ENCODE results near the gene CIAO2B. TPM values are rescaled to one million over a fixed set of nuclear protein-coding genes. Genes with fewer than 3 reads are reported as not detected.

CIAO2B gene
- total RNA-seq, 2 donors from 2014 or later, result 80.2 to 159 TPM

DNA sequence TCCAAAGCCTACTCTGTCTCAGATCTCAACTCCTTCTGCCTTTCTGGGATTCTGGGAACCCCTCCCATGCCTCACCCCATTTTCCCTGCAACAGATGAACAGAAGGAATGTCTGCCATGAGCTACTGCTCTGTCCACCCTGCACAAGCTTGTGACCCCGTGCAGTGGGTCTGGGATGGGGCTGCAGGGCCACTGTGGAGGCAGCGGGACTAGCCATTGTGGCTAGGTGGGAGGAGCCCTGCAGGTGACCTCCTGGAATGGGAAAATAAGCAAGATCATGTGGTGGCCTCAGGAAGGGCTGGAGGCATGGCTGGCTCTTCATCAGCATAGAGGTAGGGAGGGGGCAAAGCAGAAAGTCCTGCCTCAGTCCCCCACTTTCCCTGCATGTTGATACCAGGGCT lies 40.1 kb downstream of the CIAO2B start:
- 77% methylated on average over 2 of the region's 2 CpGs for WGBS
- intact Hi-C loops (cut with DNase I), result loop anchor here (5.0 kb wide), 1 partner anchor 263 kb away; the partner anchor contains the start of genes FBXL8 and TRADD

DNA sequence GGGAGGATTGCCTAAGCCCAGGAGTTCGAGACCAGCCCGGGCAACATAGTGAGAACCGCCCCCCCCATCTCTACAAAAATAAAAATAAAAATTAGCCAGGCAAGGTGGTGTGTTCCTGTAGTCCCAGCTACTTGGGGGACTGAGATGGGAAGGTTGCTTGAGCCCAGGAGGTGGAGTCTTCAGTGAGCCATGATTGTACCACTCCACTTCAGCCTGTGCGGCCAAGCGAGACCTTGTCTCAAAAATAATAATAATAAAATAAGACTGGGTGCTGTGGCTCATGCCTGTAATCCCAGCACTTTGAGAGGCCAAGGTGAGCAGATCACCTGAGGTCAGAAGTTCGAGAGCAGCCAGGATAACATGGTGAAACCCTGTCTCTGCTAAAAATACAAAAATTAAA lies 42.4 kb downstream of the CIAO2B start:
- no peak overlapping the region for H3K27ac ChIP-seq
- DNase-seq (ENCODE audit: low spot score), result no peak
- no peak overlapping the region for H3K4me3 ChIP-seq
- no peaks in the 10 kb centered on the region for H3K9me3 ChIP-seq
- no peaks in the 10 kb centered on the region for H3K4me1 ChIP-seq (replicated peaks)
- intact Hi-C loops (cut with DNase I), result loop anchor here (5.0 kb wide), 1 partner anchor 266 kb away; the partner anchor contains the start of genes FBXL8 and TRADD
- no peak for TF ChIP-seq POLR2A (IDR thresholded peaks at IDR 0.05)
- no peak for TF ChIP-seq POLR2AphosphoS5 (IDR thresholded peaks at IDR 0.05)
- TF ChIP-seq, protein P1, sequence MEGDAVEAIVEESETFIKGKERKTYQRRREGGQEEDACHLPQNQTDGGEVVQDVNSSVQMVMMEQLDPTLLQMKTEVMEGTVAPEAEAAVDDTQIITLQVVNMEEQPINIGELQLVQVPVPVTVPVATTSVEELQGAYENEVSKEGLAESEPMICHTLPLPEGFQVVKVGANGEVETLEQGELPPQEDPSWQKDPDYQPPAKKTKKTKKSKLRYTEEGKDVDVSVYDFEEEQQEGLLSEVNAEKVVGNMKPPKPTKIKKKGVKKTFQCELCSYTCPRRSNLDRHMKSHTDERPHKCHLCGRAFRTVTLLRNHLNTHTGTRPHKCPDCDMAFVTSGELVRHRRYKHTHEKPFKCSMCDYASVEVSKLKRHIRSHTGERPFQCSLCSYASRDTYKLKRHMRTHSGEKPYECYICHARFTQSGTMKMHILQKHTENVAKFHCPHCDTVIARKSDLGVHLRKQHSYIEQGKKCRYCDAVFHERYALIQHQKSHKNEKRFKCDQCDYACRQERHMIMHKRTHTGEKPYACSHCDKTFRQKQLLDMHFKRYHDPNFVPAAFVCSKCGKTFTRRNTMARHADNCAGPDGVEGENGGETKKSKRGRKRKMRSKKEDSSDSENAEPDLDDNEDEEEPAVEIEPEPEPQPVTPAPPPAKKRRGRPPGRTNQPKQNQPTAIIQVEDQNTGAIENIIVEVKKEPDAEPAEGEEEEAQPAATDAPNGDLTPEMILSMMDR (IDR thresholded peaks at IDR 0.05), result no peak
- 98% methylated on average over 6 of the region's 6 CpGs for WGBS
- H3K27me3 ChIP-seq (replicated peaks; ENCODE audit: insufficient read depth), result no peaks in the 10 kb centered on the region
- no peaks in the 10 kb centered on the region for H3K36me3 ChIP-seq

More for the DNA sequence above, 40.1 kb downstream of the CIAO2B start:
- Histone ChIP-seq H3K27me3 (replicated peaks; ENCODE audit: insufficient read depth) (no peaks in the 10 kb centered on the region), H3K9me3 (no peaks in the 10 kb centered on the region), H3K27ac (no peak overlapping the region), H3K4me3 (no peak overlapping the region), H3K4me1 (replicated peaks) (no peaks in the 10 kb centered on the region), H3K36me3 (no peaks in the 10 kb centered on the region)
- no peak for DNase-seq (ENCODE audit: low spot score)
- TF ChIP-seq POLR2AphosphoS5 (IDR thresholded peaks at IDR 0.05), result no peak
- TF ChIP-seq, protein P1 (IDR thresholded peaks at IDR 0.05), result no peak

DNA sequence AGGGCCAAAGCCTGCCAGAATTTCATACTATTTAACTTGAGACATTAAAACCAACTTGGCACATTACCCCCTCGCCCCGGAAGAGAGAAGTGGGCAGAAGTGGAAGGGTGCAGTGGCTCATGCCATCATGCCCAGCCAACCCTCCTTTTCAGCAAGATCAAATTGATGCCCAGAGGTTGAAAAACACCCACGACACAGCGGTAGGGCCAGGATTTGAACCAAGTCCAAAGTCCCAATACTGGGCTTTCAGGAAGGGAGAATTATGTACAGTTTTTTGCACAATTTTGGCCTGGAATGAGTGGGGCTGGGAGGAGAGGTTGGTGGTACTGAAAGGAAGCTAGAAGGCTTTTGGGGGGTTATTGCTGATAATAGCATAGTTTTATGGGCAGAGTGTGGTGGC lies 42.8 kb downstream of the CIAO2B start:
- Histone ChIP-seq H3K4me3 (no peak overlapping the region), H3K4me1 (replicated peaks) (no peaks in the 10 kb centered on the region), H3K36me3 (no peaks in the 10 kb centered on the region), H3K27ac (no peak overlapping the region), H3K27me3 (replicated peaks; ENCODE audit: insufficient read depth) (no peaks in the 10 kb centered on the region), H3K9me3 (no peaks in the 10 kb centered on the region)
- 92% methylated on average over 4 of the region's 4 CpGs for WGBS
- TF ChIP-seq POLR2AphosphoS5 (IDR thresholded peaks at IDR 0.05), result no peak
- no peak for TF ChIP-seq POLR2A (IDR thresholded peaks at IDR 0.05)
- TF ChIP-seq, protein P1 (IDR thresholded peaks at IDR 0.05), result no peak
- no peak for DNase-seq (ENCODE audit: low spot score)
- intact Hi-C loops (cut with DNase I), result loop anchor here (5.0 kb wide), 1 partner anchor 266 kb away; the partner anchor contains the start of genes FBXL8 and TRADD

DNA sequence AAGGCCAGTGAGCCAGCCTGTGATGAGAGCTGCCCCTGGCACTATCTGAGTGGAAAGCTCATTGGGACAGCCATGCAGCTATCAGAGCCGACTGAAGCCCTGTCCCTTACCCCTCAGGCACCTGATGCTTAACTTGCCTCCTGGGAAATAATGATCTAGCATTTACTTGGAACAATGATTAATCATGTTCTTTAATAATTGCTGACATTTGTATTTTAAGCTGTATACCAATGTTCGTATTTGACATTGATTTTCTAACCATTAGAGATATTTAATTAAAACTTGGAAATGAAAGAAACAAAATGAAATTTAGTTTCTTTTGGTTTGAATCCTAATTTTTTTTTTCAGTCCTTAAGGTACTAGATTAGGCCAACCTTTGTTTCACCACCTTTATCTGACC lies 43.4 kb downstream of the CIAO2B start:
- Histone ChIP-seq H3K27ac (no peak overlapping the region), H3K27me3 (replicated peaks; ENCODE audit: insufficient read depth) (no peaks in the 10 kb centered on the region), H3K4me1 (replicated peaks) (no peaks in the 10 kb centered on the region), H3K36me3 (no peaks in the 10 kb centered on the region), H3K4me3 (no peak overlapping the region), H3K9me3 (no peaks in the 10 kb centered on the region)
- 82% methylated on average over 2 of the region's 2 CpGs for WGBS
- DNase-seq (ENCODE audit: low spot score), result no peak
- TF ChIP-seq POLR2AphosphoS5 (IDR thresholded peaks at IDR 0.05), result no peak
- TF ChIP-seq, protein P1 (IDR thresholded peaks at IDR 0.05), result no peak
- no peak for TF ChIP-seq POLR2A (IDR thresholded peaks at IDR 0.05)
- intact Hi-C loops (cut with DNase I), result loop anchor here (5.0 kb wide), 1 partner anchor 267 kb away; the partner anchor contains the start of genes FBXL8 and TRADD

DNA sequence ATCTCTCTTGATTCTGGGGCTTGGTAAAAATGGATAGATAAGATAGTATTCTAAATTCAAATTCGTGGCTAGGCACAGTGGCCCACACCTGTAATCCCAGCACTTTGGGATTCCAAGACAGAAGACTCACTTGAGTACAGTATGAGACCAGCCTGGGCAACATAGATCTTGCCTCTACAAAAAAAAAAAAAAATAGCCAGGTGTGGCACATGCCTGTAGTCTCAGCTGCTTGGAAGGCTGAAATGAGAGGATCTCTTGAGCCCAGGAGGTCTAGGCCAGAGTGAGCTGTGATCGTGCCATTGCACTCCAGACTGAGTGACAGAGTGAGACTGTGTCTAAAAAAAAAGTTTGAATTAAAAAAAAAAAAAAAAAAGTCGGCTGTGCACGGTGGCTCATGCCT lies 44.6 kb downstream of the CIAO2B start:
- 68% methylated on average over 4 of the region's 4 CpGs for WGBS
- intact Hi-C loops (cut with DNase I), result loop anchor here (5.0 kb wide), 1 partner anchor 268 kb away; the partner anchor contains the start of genes FBXL8 and TRADD
- Histone ChIP-seq H3K4me1 (replicated peaks) (no peaks in the 10 kb centered on the region), H3K27me3 (replicated peaks; ENCODE audit: insufficient read depth) (no peaks in the 10 kb centered on the region), H3K9me3 (no peaks in the 10 kb centered on the region), H3K4me3 (no peak overlapping the region), H3K36me3 (peaks cover 0 to 2% of the 10 kb centered on the region in 2 donors), H3K27ac (no peak overlapping the region)
- no peak for DNase-seq (ENCODE audit: low spot score)
- TF ChIP-seq POLR2AphosphoS5 (IDR thresholded peaks at IDR 0.05) (no peak), POLR2A (IDR thresholded peaks at IDR 0.05) (no peak)
- TF ChIP-seq, protein P1 (IDR thresholded peaks at IDR 0.05), result no peak
